Ramos (cell line): ENCODE results near the gene DCAF7.

Experiments
- in situ Hi-C: fragments of 300-500 bp; cut with MboI; formaldehyde crosslinking; loops from one replicate; pipeline ENCODE4 v1.14.3; 2022; ENCODE audit warnings: low sequenced_read_pairs; ENCODE audit not compliant: unreplicated experiment

Gene DCAF7

DNA sequence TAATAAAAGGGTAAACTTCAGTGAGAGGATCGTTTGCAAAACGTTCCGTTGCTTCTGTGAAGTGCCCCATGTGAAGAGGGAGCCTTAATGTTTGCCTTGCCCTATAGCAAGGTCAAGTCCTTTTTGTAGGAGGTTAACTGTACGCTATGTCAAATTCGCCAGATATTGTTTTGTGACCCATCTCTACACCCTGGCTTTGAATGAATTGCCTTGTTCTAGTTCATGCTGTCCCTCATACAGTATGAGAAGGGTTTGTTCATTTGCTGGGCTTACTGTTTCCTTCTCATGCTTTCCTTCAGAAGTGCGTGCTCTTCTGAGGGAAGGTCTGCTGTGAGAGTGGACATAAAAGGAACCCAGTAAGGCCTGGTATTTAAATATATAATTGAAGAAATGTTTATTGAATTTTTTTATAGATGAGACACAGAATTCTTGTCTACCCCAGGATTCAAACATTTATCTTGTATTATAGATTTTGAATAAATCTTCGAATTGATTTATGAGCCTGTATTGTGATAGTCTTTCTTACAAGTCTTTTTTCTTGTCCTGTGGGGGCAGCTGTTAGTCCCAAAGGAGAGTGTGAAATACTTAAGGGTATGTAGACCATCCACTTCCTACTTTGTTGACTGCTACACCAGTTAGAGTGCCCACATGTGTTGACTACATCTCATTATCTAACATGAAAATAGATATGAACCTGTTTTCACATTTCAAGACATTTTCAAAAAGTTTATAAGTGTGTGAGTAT is 73.7 kb downstream of the DCAF7 start:
- in situ Hi-C loops, result no loop called here

DNA sequence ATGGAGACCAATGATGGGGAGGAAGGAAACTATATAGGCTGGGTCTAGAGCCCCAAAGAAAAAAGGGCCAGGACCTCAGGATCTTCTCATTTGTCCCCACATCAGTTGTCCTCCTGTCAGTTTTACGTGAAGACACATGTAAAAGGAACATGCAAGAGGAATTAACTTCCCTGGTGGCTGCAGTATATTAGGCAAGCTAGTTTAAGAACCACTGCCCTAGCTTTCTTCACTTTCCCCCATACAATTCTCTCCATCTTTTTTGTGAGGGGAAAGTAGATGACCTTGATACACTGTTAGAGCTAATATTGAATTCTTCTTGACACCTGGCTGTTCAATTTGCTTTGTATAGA is 74.2 kb downstream of the DCAF7 start:
- in situ Hi-C loops, result no loop called here

DNA sequence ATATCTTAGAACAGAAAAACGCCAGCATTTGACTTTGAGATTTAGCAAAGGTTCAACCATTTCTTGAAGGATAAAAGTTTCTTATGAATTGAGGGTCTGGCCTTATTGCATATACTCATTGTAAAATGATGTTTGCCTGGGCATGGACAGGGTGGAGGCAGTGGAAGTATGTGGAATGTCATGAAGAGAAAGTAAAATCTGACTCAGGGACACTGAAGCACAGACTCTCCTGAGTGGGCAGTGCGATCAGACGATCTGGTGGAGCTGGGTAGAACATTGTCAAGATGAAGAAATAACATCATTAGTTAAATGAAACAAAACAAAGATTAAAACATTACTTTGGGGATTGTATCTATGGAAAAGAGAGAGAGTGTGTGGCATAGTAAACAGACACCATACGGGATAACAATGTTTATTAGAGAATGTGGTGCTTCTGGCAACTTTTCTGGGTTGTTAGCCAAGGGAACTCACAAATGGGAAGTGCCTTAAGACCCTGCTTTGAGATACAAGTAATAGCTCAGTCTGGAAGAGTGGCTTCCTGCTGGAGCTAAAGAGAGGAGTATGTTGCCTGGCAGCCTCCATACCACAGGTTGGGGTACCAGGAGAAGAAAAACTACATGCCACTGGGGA is 76.4 kb downstream of the DCAF7 start:
- in situ Hi-C loops, result no loop called here

DNA sequence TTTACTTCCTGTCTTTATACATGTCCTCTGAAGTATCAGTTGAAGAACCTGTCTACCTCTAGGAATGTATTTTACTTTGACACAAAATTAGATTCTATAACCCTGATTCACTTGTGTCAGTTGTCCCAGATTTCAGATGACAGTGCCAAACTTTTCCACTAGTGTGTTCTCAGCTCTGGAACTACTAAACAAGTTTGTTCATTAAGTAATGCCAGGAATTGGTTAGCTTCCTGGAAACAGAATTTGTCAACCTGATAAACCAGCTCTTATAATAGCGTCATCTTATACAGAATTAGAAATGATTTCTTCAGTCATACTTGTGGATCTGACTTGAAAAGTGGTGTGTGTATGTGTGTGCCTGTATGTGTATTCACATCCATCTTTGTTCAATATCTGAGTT is 79.3 kb downstream of the DCAF7 start:
- in situ Hi-C loops, result no loop called here

DNA sequence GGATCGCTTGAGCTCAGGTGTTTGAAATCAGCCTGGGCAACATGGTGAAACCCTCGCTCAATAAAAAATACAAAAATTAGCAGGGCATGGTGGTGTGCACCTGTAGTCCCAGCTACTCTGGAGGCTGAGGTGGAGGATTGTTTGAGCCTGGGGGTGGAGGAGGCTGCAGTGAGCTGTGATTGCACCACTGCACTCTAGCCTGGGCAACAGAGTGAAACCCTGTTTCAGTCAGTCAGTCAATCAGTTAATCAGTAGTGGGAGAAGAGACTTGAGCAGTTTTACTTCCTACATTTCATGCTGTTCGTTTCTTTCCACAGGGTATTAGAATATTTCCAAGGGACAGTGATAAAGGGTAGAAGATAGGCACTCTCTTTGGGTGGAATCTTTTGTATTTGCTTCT is 80.8 kb downstream of the DCAF7 start:
- in situ Hi-C loops, result no loop called here

DNA sequence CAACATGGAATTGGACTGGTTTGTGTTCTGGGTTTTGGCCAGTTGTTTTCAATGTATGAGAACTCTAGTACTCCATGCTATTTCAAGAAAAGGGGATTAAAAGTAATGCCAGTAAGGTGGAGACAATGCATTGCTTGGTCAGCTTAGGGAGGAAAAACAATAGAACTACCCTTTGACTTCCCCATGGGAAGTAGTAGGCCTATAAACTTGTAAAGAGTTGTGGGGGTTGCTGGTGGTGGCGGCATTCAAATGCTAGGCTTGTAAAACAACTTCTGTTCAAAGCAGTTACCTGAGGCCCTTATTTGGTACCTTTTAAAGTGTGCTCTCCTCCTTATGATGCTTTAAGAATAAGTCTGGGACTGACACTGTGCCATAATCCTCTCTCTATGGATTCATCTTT is 81.3 kb downstream of the DCAF7 start:
- in situ Hi-C loops, result no loop called here

DNA sequence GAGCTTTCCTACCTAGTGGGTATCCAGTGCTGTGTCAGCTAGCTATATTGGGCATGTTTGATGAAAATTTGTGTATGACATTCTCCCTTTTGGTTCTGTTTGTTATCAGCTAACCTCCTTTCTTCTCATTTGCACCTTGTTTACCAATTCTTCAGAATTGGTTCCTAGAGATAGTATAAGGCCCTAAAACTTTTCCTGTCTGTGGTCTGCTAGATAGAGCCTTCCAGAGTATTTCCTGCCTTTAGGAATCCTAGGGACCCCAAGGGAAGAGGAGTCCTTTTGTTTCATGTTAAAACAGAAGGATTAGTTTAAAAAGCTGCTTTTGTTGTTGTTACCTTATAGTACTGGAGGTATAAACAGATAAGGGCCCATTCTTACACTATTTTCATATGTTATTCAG is 83.5 kb downstream of the DCAF7 start:
- in situ Hi-C loops, result no loop called here

DNA sequence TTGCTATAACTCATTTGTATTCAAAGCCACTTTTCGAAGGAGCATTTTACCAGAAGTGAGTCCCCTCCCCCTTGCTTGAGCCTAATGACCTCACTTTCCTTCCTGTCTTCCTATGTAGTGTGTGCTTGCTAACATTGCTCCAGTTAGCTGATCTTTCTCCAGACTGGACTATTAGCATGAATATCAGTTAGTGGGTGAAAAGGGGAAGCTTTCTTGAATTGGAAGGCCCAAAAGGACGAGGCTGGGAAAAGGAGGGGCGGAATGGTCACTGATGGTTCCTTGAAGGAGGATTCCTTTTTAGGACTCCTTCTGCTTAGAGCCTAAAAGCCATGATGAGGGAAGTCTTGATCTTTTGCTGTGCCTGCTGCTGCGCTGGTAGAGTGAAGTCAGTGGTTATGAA is 83.9 kb downstream of the DCAF7 start:
- in situ Hi-C loops, result no loop called here

DNA sequence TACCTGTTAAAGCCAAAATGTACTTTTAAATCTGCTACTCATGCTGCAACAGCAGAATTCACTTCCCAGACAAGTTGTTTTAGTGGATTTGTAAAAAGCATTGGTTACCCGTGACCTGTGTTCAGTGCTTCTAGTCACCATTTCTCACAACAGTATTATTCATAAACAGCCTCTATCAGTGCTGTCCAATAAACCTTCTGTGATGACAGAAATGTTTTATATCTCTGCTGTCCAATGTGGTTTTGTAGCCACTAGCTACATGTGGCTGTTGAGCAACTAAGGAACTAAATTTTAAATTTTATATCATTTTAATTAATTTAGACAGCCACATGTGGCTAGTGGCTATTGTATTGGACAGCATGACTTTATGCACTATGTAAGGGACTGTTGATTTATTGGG is 84.5 kb downstream of the DCAF7 start:
- in situ Hi-C loops, result no loop called here

DNA sequence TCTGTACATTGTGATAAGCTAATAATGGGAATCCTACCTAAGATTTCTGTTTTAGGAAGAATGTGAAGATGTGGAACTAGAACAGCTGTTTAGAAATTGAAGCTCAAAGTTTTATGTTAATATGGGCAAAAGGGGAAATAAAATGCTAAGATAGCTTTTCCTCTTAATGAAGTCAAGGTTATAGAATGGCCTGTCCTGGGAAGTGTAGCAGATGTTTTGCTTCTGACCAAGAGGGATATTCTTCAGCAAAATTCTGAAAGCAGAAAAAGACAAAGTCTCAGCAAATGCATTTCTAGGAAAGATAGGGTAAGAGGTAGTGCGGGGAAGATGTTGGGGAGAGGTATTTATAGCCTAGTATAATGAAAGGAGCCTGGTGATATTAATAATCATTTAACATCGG is 85.0 kb downstream of the DCAF7 start:
- in situ Hi-C loops, result no loop called here

DNA sequence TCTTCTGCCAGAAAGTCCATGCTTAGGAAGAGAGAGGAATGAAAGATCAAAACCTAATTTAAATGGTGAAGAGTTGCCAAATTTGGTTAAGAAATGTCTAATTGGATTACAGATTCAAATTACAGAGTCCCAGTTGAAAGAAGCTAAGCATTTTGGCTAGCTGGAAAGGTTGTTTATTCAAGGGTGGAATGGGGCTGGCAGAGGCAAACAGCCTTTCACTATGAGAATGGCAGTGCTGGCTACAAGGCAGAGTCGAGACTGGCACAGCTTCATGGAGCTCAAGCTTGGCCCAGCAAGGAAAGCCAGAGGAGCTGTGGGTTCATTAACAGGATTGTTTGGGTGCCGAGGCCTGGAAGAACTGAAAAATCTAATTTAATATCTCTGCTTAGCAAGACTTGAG is 85.5 kb downstream of the DCAF7 start:
- in situ Hi-C loops, result no loop called here

DNA sequence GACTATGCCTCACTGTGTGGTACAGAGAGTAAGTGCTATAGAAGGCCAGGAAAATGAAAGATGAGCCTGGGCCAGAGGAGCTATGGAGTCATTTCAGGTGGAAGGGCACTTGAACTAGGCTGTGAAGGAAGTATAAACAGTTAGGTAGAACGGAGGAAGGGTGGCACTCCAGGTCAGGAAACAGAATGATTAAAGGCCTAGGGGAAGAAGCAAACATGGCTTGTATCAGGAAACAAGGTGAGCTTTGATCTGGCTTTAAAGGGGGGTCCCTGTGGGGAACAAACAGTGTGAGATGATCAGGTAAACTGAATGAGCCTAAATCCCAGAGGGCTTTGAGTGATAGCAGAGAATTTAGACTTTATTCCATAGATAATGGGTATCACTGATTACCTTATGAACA is 88.8 kb downstream of the DCAF7 start:
- in situ Hi-C loops, result no loop called here

DNA sequence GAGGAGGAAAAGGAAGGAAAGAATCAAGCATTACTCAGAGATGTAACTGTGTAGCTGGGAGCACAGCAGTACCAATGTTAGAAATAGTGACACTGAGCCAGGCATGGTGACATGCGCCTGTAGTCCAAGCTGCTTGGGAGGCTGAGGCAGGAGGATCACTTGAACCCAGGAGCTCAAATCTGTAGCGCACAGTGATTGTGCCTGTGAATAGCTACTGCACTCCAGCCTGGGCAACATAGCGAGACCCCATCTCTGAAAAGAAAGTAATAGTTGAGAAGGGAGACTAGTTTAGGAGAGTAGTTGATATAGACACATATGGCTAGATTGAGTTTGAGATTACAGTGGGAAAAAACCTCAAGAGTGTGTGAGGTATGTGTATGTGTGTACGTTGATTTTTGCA is 89.8 kb downstream of the DCAF7 start:
- in situ Hi-C loops, result no loop called here

DNA sequence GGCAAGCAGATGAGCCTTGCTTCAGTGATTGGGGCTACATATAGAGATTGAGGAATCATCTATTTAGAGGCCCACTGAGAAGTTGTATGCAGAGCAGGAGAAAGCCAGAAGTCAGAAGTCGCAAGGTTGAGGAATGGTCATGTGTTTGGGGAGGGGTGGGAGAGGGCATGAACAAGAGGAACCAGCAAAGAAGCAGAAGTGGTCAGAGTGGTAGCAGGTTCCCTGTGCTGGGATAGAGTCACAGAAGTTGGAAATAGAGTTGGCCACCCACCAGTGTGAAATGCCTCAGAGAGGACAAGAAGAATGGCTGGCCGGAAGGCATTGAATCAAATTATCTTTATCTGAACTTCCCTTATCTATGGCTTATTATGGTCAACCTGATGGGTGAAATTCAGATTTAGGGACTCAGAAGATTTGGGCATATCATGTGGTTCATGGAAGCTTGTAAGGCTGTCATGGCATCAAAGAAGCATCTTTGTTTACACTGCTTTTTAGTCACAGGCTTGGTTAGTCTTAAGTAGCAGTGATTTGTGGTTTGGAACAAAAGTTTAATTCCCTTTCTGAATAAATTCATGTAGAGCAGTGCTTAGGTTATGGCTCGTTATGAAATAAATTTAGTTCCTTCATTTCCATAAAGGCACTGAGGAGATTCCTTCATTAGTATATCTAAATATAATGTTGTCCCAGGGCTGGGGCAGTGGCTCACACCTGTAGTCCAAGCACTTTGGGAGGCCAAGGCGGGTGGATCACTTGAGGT is 91.6 kb downstream of the DCAF7 start:
- in situ Hi-C loops, result no loop called here
